ENCODE data around the gene ATP8B4. TPM values are rescaled to one million over a fixed set of nuclear protein-coding genes. Genes with fewer than 3 reads are reported as not detected.

The ATP8B4 gene
- polyA plus RNA-seq, 3 donors, result 6.1 to 9.6 (median 6.8) TPM

- Histone ChIP-seq H3K9me3 (replicated peaks in 1 of 2; ENCODE audit: control insufficient read depth in 1 of 2, insufficient read depth in 1 of 2, low read length in 2 of 2) (peaks cover 16 to 17% of the 10 kb centered on the region in 2 donors), H3K27ac (ENCODE audit: low read depth in 1 of 2, low read length in 2 of 2) (no peak overlapping the region), H3K4me1 (ENCODE audit: control insufficient read depth in 1 of 2, insufficient read depth in 2 of 2, low read length in 2 of 2) (no peaks in the 10 kb centered on the region), H3K79me2 (ENCODE audit: insufficient read depth, low read length) (no peaks in the 10 kb centered on the region), H2AFZ (ENCODE audit: insufficient read depth, low read depth, low read length, poor library complexity, severe bottlenecking) (no peak overlapping the region), H3K27me3 (ENCODE audit: control insufficient read depth in 2 of 2, insufficient read depth in 2 of 2, low read length in 2 of 2) (no peaks in the 10 kb centered on the region), H3K36me3 (replicated peaks in 1 of 2; ENCODE audit: control insufficient read depth in 1 of 2, insufficient read depth in 2 of 2, low read length in 2 of 2) (peaks cover 40 to 92% of the 10 kb centered on the region in 2 donors), H3K4me2 (replicated peaks; ENCODE audit: extremely low read depth, low read length, poor library complexity, severe bottlenecking) (no peak overlapping the region), H3K9ac (ENCODE audit: insufficient read depth, low read length, poor library complexity, severe bottlenecking) (no peak overlapping the region), H3K4me3 (replicated peaks in 1 of 3; ENCODE audit: low read depth in 2 of 3, low read length in 3 of 3) (no peak overlapping the region), H4K20me1 (ENCODE audit: insufficient read depth, low read length) (no peaks in the 10 kb centered on the region)
- Mint-ChIP-seq H3K27me3 (ENCODE audit: low read depth in 3 of 3) (no peaks in the 10 kb centered on the region), H3K9me3 (peaks cover 8 to 21% (median 13%) of the 10 kb centered on the region in 7 donors), H3K4me1 (no peaks in the 10 kb centered on the region), H3K27ac (no peak overlapping the region), H3K36me3 (peaks cover 81 to 93% of the 10 kb centered on the region in 2 donors), H3K4me3 (no peak overlapping the region)
- no peak for TF ChIP-seq CTCF (IDR thresholded peaks at IDR 0.05)
- DNase-seq, result no peak
- intact Hi-C loops (cut with micrococcal nuclease), result no loop called here
- no CpG with 5 or more reads among the region's 2 CpGs for WGBS (ENCODE audit: insufficient coverage)
Observed at GRCh38 chr15:49848282-49848724, 270.7 kb downstream of the ATP8B4 start.

- H3K36me3 Mint-ChIP-seq, result peaks cover 82 to 94% of the 10 kb centered on the region in 2 donors
- Histone ChIP-seq H3K9me3 (replicated peaks in 1 of 2; ENCODE audit: control insufficient read depth in 1 of 2, insufficient read depth in 1 of 2, low read length in 2 of 2) (peaks cover 20 to 23% of the 10 kb centered on the region in 2 donors), H4K20me1 (ENCODE audit: insufficient read depth, low read length) (no peaks in the 10 kb centered on the region), H3K9ac (ENCODE audit: insufficient read depth, low read length, poor library complexity, severe bottlenecking) (no peak overlapping the region), H3K4me1 (ENCODE audit: control insufficient read depth in 1 of 2, insufficient read depth in 2 of 2, low read length in 2 of 2) (no peaks in the 10 kb centered on the region), H3K27me3 (ENCODE audit: control insufficient read depth in 2 of 2, insufficient read depth in 2 of 2, low read length in 2 of 2) (no peaks in the 10 kb centered on the region), H3K4me2 (replicated peaks; ENCODE audit: extremely low read depth, low read length, poor library complexity, severe bottlenecking) (no peak overlapping the region), H3K36me3 (replicated peaks in 1 of 2; ENCODE audit: control insufficient read depth in 1 of 2, insufficient read depth in 2 of 2, low read length in 2 of 2) (peaks cover 35 to 92% of the 10 kb centered on the region in 2 donors), H3K27ac (ENCODE audit: low read depth in 1 of 2, low read length in 2 of 2) (no peak overlapping the region), H2AFZ (ENCODE audit: insufficient read depth, low read depth, low read length, poor library complexity, severe bottlenecking) (no peak overlapping the region), H3K4me3 (replicated peaks in 1 of 3; ENCODE audit: low read depth in 2 of 3, low read length in 3 of 3) (no peak overlapping the region), H3K79me2 (ENCODE audit: insufficient read depth, low read length) (no peaks in the 10 kb centered on the region)
- H3K4me1 Mint-ChIP-seq, result no peaks in the 10 kb centered on the region
- H3K4me3 Mint-ChIP-seq, result no peak overlapping the region
- WGBS (ENCODE audit: insufficient coverage), result 100% methylated on average over 2 of the region's 5 CpGs
- peaks cover 11 to 26% (median 16%) of the 10 kb centered on the region in 7 donors for H3K9me3 Mint-ChIP-seq
- no peak for DNase-seq
- H3K27me3 Mint-ChIP-seq (ENCODE audit: low read depth in 3 of 3), result no peaks in the 10 kb centered on the region
- no peak for TF ChIP-seq CTCF (IDR thresholded peaks at IDR 0.05)
- no peak overlapping the region for H3K27ac Mint-ChIP-seq
- intact Hi-C loops (cut with micrococcal nuclease), result no loop called here
Observed at GRCh38 chr15:49847423-49848281, 271.4 kb downstream of the ATP8B4 start.

Data from CD14-positive monocyte (primary cell).